HG02759 (cell line): ENCODE data around the gene LRFN3.
"Not testable (repeated sequence)": the region's sequence is repeated elsewhere in the genome, so short reads cannot be mapped to it uniquely, and the experiment has no call there.

Experiments
- ATAC-seq: cut with Tn5 transposase; IDR thresholded peaks from one replicate; pipeline ENCODE4 v1.9.1; 2021; ENCODE audit warnings: mild to moderate bottlenecking, moderate library complexity; ENCODE audit not compliant: unreplicated experiment

LRFN3 gene

GRCh38 chr19:35937345-35938281, 1.4 kb downstream of the LRFN3 start:
- ATAC-seq = no peak

- ATAC-seq = no peak
Measured at GRCh38 chr19:35938282-35939224, 2.4 kb downstream of the LRFN3 start.

- ATAC-seq = no peak
Measured at GRCh38 chr19:35939307-35940077, 3.3 kb downstream of the LRFN3 start.

- ATAC-seq = no peak
Measured at GRCh38 chr19:35940078-35940775, 4.1 kb downstream of the LRFN3 start.

- no peak for ATAC-seq
Measured at GRCh38 chr19:35940839-35941238, 4.7 kb downstream of the LRFN3 start.

- no peak for ATAC-seq
Measured at GRCh38 chr19:35942235-35942634, 6.1 kb downstream of the LRFN3 start.

GRCh38 chr19:35943321-35944301, 7.4 kb downstream of the LRFN3 start:
- ATAC-seq = no peak

- ATAC-seq = no peak
Measured at GRCh38 chr19:35944556-35944955, 8.4 kb downstream of the LRFN3 start.

- no peak for ATAC-seq
Measured at GRCh38 chr19:35945121-35945790, 9.1 kb downstream of the LRFN3 start.

GRCh38 chr19:35946203-35946602, 10.0 kb downstream of the LRFN3 start:
- no peak for ATAC-seq

- ATAC-seq = no peak
Measured at GRCh38 chr19:35949131-35949530, 13.0 kb downstream of the LRFN3 start.

- no peak for ATAC-seq
Measured at GRCh38 chr19:35955881-35956634, 19.9 kb downstream of the LRFN3 start.

- not testable (repeated sequence) for ATAC-seq
Measured at GRCh38 chr19:35957411-35957810, 21.2 kb downstream of the LRFN3 start.

GRCh38 chr19:35958660-35959039, 22.5 kb downstream of the LRFN3 start:
- ATAC-seq = no peak

GRCh38 chr19:35959040-35959967, 23.1 kb downstream of the LRFN3 start:
- no peak for ATAC-seq

GRCh38 chr19:35959968-35960320, 23.8 kb downstream of the LRFN3 start:
- no peak for ATAC-seq
